HCT116 (cell line): ENCODE measurements around the gene IL1R2. TPM values are rescaled to one million over a fixed set of nuclear protein-coding genes. Genes with fewer than 3 reads are reported as not detected.

Source experiments
- ATAC-seq: fragments of 200-7000 bp; cut with Tn5 transposase; 2 replicates; pipeline ENCODE4 v1.9.1; 2020; ENCODE audit warnings: mild to moderate bottlenecking, moderate library complexity
- BruUV-seq: library from RNA; stranded (reverse); fragments of 400-500 nt; replicated peaks from 2 replicates; lab custom pipeline; 2021; lab: Mats Ljungman, UMichigan
- CTCF ChIA-PET: fragments of 300-600 bp; sonication (Branson Sonifier 250); formaldehyde crosslinking; loops from one replicate; lab custom pipeline; 2021; ENCODE audit warnings: antibody characterized with exemption; lab: Charles Lee
- POLR2A ChIA-PET: fragments of 300-600, 350-600 bp; sonication (Branson Sonifier 250); formaldehyde crosslinking; loops from one replicate; lab custom pipeline; 2021; ENCODE audit warnings: antibody characterized with exemption; lab: Charles Lee
- RAD21 ChIA-PET, 2 experiments: fragments of 300-600 bp; sonication (Branson Sonifier 250); formaldehyde crosslinking; loops; one replicate each; lab custom pipeline; 2023; ENCODE audit warnings: low total read pairs in 2 of 2; ENCODE audit not compliant: uncharacterized antibody in 2 of 2, unreplicated experiment in 2 of 2, low non-redundant PET in 1 of 2; lab: Charles Lee
- DNase-seq: peaks from one replicate; pipeline ENCODE4 v3.0.0-alpha.2; 2010; ENCODE audit warnings: low read depth, low spot score
- H2AFZ ChIP-seq: fragments of 200-600 bp; shearing (Covaris generic), sonication (generic); 2 replicates; pipeline ENCODE4 v1.6.1; 2017; ENCODE audit warnings: low read depth, mixed run types, mixed read lengths, antibody characterized with exemption, low read length; ENCODE audit not compliant: poor library complexity, severe bottlenecking
- H3K27ac ChIP-seq: 2 replicates; pipeline ENCODE4 v1.5.1; 2012; ENCODE audit warnings: low read depth, low read length
- H3K27me3 ChIP-seq: fragments of 200-600 bp; sonication (generic); 2 replicates; pipeline ENCODE4 v1.6.1; 2016; ENCODE audit warnings: mixed run types, low read length, mixed read lengths; ENCODE audit not compliant: insufficient read depth
- H3K36me3 ChIP-seq, 2 experiments: fragments of 200-500 bp in 1 of 2; fragments of 200-600 bp in 1 of 2; sonication (Bioruptor generic) in 1 of 2; sonication (generic) in 1 of 2; 2 replicates each; pipeline versions ENCODE4 v1.5.1 to v1.6.1; 2014 to 2016; ENCODE audit warnings: low read length in 2 of 2, inconsistent platforms in 1 of 2, mixed read lengths in 1 of 2, mixed run types in 1 of 2; ENCODE audit not compliant: insufficient read depth in 2 of 2, control insufficient read depth in 1 of 2
- H3K4me1 ChIP-seq, 2 experiments: fragments of 200-600 bp in 1 of 2; sonication (generic) in 1 of 2; 2 replicates each; pipeline versions ENCODE4 v1.5.1 to v1.6.1; 2012 to 2017; ENCODE audit warnings: low read length in 2 of 2, inconsistent platforms in 1 of 2, mild to moderate bottlenecking in 1 of 2, mixed read lengths in 1 of 2, mixed run types in 1 of 2, moderate library complexity in 1 of 2; ENCODE audit not compliant: insufficient read depth in 2 of 2, control insufficient read depth in 1 of 2
- H3K4me2 ChIP-seq: fragments of 200-600 bp; sonication (generic); 2 replicates; pipeline ENCODE4 v1.6.1; 2017; ENCODE audit warnings: mixed run types, low read length, mixed read lengths
- H3K4me3 ChIP-seq, 2 experiments: fragments of 200-600 bp in 1 of 2; sonication (generic) in 1 of 2; replicated peaks in 1 of 2; 2 replicates each; pipeline ENCODE4 v1.5.1; 2011 to 2016; ENCODE audit warnings: low read length in 2 of 2, control low read depth in 1 of 2, low read depth in 1 of 2, mild to moderate bottlenecking in 1 of 2, mixed read lengths in 1 of 2, mixed run types in 1 of 2
- H3K79me2 ChIP-seq: fragments of 200-600 bp; sonication (generic); 2 replicates; pipeline ENCODE4 v1.6.1; 2017; ENCODE audit warnings: mild to moderate bottlenecking, mixed run types, low read length, moderate library complexity, mixed read lengths; ENCODE audit not compliant: insufficient read depth
- H3K9ac ChIP-seq: fragments of 200-600 bp; sonication (generic); 2 replicates; pipeline ENCODE4 v1.6.1; 2016; ENCODE audit warnings: low read length, mixed read lengths
- H3K9me2 ChIP-seq: fragments of 200-600 bp; sonication (generic), shearing (Covaris generic); 2 replicates; pipeline ENCODE4 v1.6.1; 2017; ENCODE audit warnings: mixed run types, mild to moderate bottlenecking, moderate library complexity; ENCODE audit not compliant: insufficient read depth
- H3K9me3 ChIP-seq, 2 experiments: fragments of 200-500 bp in 1 of 2; fragments of 200-600 bp in 1 of 2; sonication (Bioruptor generic) in 1 of 2; sonication (generic) in 1 of 2; 2 replicates each; pipeline ENCODE4 v1.6.1; 2014 to 2017; ENCODE audit warnings: low read length in 2 of 2, mixed read lengths in 2 of 2, inconsistent platforms in 1 of 2, low read depth in 1 of 2, mild to moderate bottlenecking in 1 of 2, mixed run types in 1 of 2, moderate library complexity in 1 of 2; ENCODE audit not compliant: control insufficient read depth in 1 of 2, insufficient read depth in 1 of 2
- H4K20me1 ChIP-seq: fragments of 200-600 bp; sonication (generic), shearing (Covaris generic); 2 replicates; pipeline ENCODE4 v1.6.1; 2017; ENCODE audit warnings: mixed run types, mild to moderate bottlenecking, moderate library complexity; ENCODE audit not compliant: insufficient read depth
- CBX3 ChIP-seq: IDR thresholded peaks from 2 replicates; pipeline ENCODE4 v1.6.1; 2012; ENCODE audit warnings: low read depth
- EGR1 ChIP-seq: IDR thresholded peaks from 2 replicates; pipeline ENCODE4 v1.6.1; 2012; ENCODE audit warnings: low read depth
- ELF1 ChIP-seq: IDR thresholded peaks from 2 replicates; pipeline ENCODE4 v1.6.1; 2012; ENCODE audit warnings: low read depth, borderline replicate concordance
- EZH2 ChIP-seq: fragments of 200-600 bp; sonication (generic); IDR thresholded peaks from 2 replicates; pipeline ENCODE4 v1.6.1; 2017; ENCODE audit warnings: antibody characterized with exemption, mixed run types
- EZH2phosphoT487 ChIP-seq: fragments of 200-600 bp; IDR thresholded peaks from 2 replicates; pipeline ENCODE4 v1.6.1; 2018; ENCODE audit warnings: antibody characterized with exemption, borderline replicate concordance
- FOSL1 ChIP-seq: IDR thresholded peaks from 2 replicates; pipeline ENCODE4 v1.6.1; 2012; ENCODE audit warnings: low read depth
- JUND ChIP-seq: IDR thresholded peaks from 2 replicates; pipeline ENCODE4 v1.6.1; 2012
- POLR2A ChIP-seq: IDR thresholded peaks from 2 replicates; pipeline ENCODE4 v1.7.0; 2011; ENCODE audit warnings: borderline replicate concordance; ENCODE audit not compliant: insufficient read depth, insufficient read length; ENCODE audit errors: extremely low read depth
- POLR2AphosphoS5 ChIP-seq: IDR thresholded peaks from 2 replicates; pipeline ENCODE4 v1.6.1; 2011; ENCODE audit warnings: mild to moderate bottlenecking, low read depth, low read length, moderate library complexity
- SIN3A ChIP-seq: IDR thresholded peaks from 2 replicates; pipeline ENCODE4 v1.6.1; 2012; ENCODE audit warnings: low read depth
- SP1 ChIP-seq: IDR thresholded peaks from 2 replicates; pipeline ENCODE4 v1.6.1; 2012; ENCODE audit warnings: low read depth
- SRF ChIP-seq: IDR thresholded peaks from 2 replicates; pipeline ENCODE4 v1.6.1; 2012; ENCODE audit warnings: low read depth
- TCF7L2 ChIP-seq: IDR thresholded peaks from 2 replicates; pipeline ENCODE4 v1.7.0; 2011; ENCODE audit warnings: borderline replicate concordance, inconsistent platforms; ENCODE audit not compliant: insufficient read depth, insufficient read length; ENCODE audit errors: extremely low read depth
- ZFX ChIP-seq: fragments of 450-650 bp; IDR thresholded peaks from 2 replicates; pipeline ENCODE4 v1.6.1; 2017
- intact Hi-C: fragments of 100-400 bp; cut with micrococcal nuclease; formaldehyde crosslinking; loops from 2 replicates; pipeline ENCODE4 v1.10.0; 2022
- total RNA-seq: library from RNA; stranded (reverse); gene quantifications from one replicate; pipeline ENCODE4 v1.2.1, GENCODE V29; 2021; ENCODE audit not compliant: unreplicated experiment
- TF ChIP-seq, protein P1 (sequence below): IDR thresholded peaks from 2 replicates; pipeline ENCODE4 v1.6.1; 2012
- TF ChIP-seq, protein P2 (sequence below), 3 experiments: fragments of 200-600 bp in 1 of 3; sonication (generic) in 1 of 3; IDR thresholded peaks in 2 of 3; conservative IDR thresholded peaks in 1 of 3; 2 replicates each; pipeline ENCODE4 v1.5.1; 2012 to 2017; ENCODE audit warnings: low read depth in 2 of 3, low read length in 2 of 3, antibody characterized with exemption in 1 of 3, borderline replicate concordance in 1 of 3, control low read depth in 1 of 3, mild to moderate bottlenecking in 1 of 3, mixed read lengths in 1 of 3, mixed run types in 1 of 3, moderate library complexity in 1 of 3; ENCODE audit not compliant: insufficient read depth in 1 of 3

The IL1R2 gene
- total RNA-seq, 1 experiment from 2014 or later, result 0.52 TPM

DNA sequence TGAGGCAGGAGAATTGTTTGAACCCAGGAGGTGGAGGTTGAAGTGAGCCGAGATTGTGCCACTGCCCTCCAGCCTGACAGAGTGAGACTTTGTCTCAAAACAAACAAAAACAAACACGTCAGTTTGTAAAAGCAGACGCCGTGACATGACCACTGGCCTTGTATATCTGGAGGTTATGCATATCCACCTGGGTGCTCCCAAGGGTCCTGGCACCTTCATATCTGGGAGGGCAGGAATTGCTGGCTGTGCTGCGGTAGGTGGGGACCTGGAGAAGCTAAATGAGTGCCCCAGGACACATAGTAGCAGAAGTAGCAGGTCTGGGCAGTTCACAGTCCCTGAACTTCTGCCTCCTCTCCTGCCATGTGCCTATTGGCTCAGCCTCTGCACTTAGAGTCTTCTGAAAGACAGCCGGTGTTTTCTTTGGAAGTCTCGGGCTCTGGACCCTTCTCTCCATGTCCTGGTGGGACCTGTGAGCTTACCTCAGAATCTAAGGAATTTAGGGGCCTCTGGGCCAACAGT lies 30.9 kb upstream of the IL1R2 start:
- RAD21 ChIA-PET, result no interaction called here
- DNase-seq, result no peak
- intact Hi-C loops, result no loop called here
- BruUV-seq, result no TSS peak
- Histone ChIP-seq H3K27me3 (no peaks in the 10 kb centered on the region; the same call in 1 of the 2 replicates), H3K9me2 (no peaks in the 10 kb centered on the region), H2AFZ (no peak overlapping the region), H3K9me3 (no peaks in the 10 kb centered on the region), H3K36me3 (no peaks in the 10 kb centered on the region), H3K9ac (no peak overlapping the region), H4K20me1 (no peaks in the 10 kb centered on the region), H3K27ac (no peak overlapping the region), H3K4me2 (no peak overlapping the region), H3K4me3 (no peak overlapping the region), H3K79me2 (no peaks in the 10 kb centered on the region), H3K4me1 (no peaks in the 10 kb centered on the region)
- ATAC-seq, result no peak
- CTCF ChIA-PET, result no interaction called here
- POLR2A ChIA-PET, result no interaction called here
- TF ChIP-seq, protein P1, sequence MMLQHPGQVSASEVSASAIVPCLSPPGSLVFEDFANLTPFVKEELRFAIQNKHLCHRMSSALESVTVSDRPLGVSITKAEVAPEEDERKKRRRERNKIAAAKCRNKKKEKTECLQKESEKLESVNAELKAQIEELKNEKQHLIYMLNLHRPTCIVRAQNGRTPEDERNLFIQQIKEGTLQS, result no peak
- TF ChIP-seq EZH2 (no peak), EZH2phosphoT487 (no peak), TCF7L2 (no peak), SIN3A (no peak), POLR2AphosphoS5 (no peak), ZFX (no peak), EGR1 (no peak), POLR2A (no peak), ELF1 (no peak), FOSL1 (no peak), SP1 (no peak), SRF (no peak), JUND (no peak), CBX3 (no peak)
- TF ChIP-seq, protein P2, sequence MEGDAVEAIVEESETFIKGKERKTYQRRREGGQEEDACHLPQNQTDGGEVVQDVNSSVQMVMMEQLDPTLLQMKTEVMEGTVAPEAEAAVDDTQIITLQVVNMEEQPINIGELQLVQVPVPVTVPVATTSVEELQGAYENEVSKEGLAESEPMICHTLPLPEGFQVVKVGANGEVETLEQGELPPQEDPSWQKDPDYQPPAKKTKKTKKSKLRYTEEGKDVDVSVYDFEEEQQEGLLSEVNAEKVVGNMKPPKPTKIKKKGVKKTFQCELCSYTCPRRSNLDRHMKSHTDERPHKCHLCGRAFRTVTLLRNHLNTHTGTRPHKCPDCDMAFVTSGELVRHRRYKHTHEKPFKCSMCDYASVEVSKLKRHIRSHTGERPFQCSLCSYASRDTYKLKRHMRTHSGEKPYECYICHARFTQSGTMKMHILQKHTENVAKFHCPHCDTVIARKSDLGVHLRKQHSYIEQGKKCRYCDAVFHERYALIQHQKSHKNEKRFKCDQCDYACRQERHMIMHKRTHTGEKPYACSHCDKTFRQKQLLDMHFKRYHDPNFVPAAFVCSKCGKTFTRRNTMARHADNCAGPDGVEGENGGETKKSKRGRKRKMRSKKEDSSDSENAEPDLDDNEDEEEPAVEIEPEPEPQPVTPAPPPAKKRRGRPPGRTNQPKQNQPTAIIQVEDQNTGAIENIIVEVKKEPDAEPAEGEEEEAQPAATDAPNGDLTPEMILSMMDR (IDR thresholded peaks at IDR 0.05 in 2 of 3, conservative IDR thresholded peaks at IDR 0.05 in 1 of 3; ENCODE audit: borderline replicate concordance in 1 of 3, insufficient read depth in 1 of 3, low read depth in 2 of 3, low read length in 2 of 3), result no peak
